Left colon (tissue), 2 donors: Measurements from ENCODE around the gene RPL34. TPM values are rescaled to one million over a fixed set of nuclear protein-coding genes. Genes with fewer than 3 reads are reported as not detected.

Experiments used
- ATAC-seq: fragments of 200-7000 bp; cut with Tn5 transposase; one replicate; pipeline ENCODE4 v1.9.1; 2020; ENCODE audit warnings: mild to moderate bottlenecking, moderate library complexity
- DNase-seq, 2 donors: peaks; one replicate each; pipeline ENCODE4 v3.0.0-alpha.2; 2020
- intact Hi-C, 2 donors: fragments of 100-400 bp; cut with DNase I in 1 of 2; cut with micrococcal nuclease in 1 of 2; formaldehyde crosslinking; loops; one replicate each; pipeline versions ENCODE4 v1.11.2 to v1.14.0; 2022; cut with DNase I, micrococcal nuclease
- total RNA-seq, 2 donors: library from RNA; stranded (reverse); fragmentation: NEBNext Ultra II Directional; extraction: Animal tissue kit (Norgen Biotek cat#: 25700); gene quantifications; one replicate each; pipeline ENCODE4 v1.2.1, GENCODE V29; 2021
- donor health status: DM: no; HTN: no; CAD: no.
- donor health status: DM: yes; HTN: yes; CAD: no.

RPL34 gene
- total RNA-seq, 2 donors from 2014 or later = 831 to 980 TPM

- ATAC-seq = peak; percentile 47
- no peak for DNase-seq
- intact Hi-C loops = no loop called here
Measured at GRCh38 chr4:108620933-108621905, 843 bp downstream of the RPL34 start.

GRCh38 chr4:108622022-108622421 is 1.6 kb downstream of the RPL34 start:
- no peak for DNase-seq
- intact Hi-C loops = no loop called here
- ATAC-seq = no peak

- intact Hi-C loops = no loop called here
- ATAC-seq (no peak), DNase-seq (no peak)
Measured at GRCh38 chr4:108622828-108623227, 2.5 kb downstream of the RPL34 start.

GRCh38 chr4:108624263-108625056 is 4.1 kb downstream of the RPL34 start:
- no peak for DNase-seq
- intact Hi-C loops = no loop called here
- ATAC-seq = no peak

GRCh38 chr4:108626056-108626455 is 5.7 kb downstream of the RPL34 start:
- DNase-seq (no peak), ATAC-seq (no peak)
- intact Hi-C loops = no loop called here

GRCh38 chr4:108628411-108628810 is 8.0 kb downstream of the RPL34 start:
- DNase-seq (no peak), ATAC-seq (no peak)
- intact Hi-C loops = no loop called here

GRCh38 chr4:108635070-108635655 is 14.8 kb downstream of the RPL34 start:
- intact Hi-C loops = no loop called here
- no peak for ATAC-seq
- no peak for DNase-seq

- DNase-seq = no peak
- intact Hi-C loops = no loop called here
- no peak for ATAC-seq
Measured at GRCh38 chr4:108636246-108636645, 15.9 kb downstream of the RPL34 start.

GRCh38 chr4:108637856-108638255 is 17.5 kb downstream of the RPL34 start:
- intact Hi-C loops = no loop called here
- no peak for ATAC-seq
- no peak for DNase-seq

- no peak for DNase-seq
- intact Hi-C loops = no loop called here
- no peak for ATAC-seq
Measured at GRCh38 chr4:108644237-108644636, 23.9 kb downstream of the RPL34 start.

GRCh38 chr4:108646706-108647105 is 26.3 kb downstream of the RPL34 start:
- ATAC-seq (no peak), DNase-seq (no peak)
- intact Hi-C loops = no loop called here

GRCh38 chr4:108649863-108650211 is 29.5 kb downstream of the RPL34 start:
- no peak for DNase-seq
- intact Hi-C loops = no loop called here
- ATAC-seq = no peak

GRCh38 chr4:108650212-108651013 is 30.0 kb downstream of the RPL34 start, which contains the start of gene OSTC:
Gene OSTC, plus strand, starts transcription at chr4:108650599. Its CDS starts 57 bp downstream, at chr4:108650656.
- intact Hi-C loops = no loop called here
- ATAC-seq = peak; percentile 94
- DNase-seq = peak; percentile 95 to 99

GRCh38 chr4:108651014-108651791 is 30.8 kb downstream of the RPL34 start:
- ATAC-seq (peak; percentile 56), DNase-seq (no peak)
- intact Hi-C loops = no loop called here

- ATAC-seq = no peak
- no peak for DNase-seq
- intact Hi-C loops = no loop called here
Measured at GRCh38 chr4:108662629-108663028, 42.3 kb downstream of the RPL34 start.

- intact Hi-C loops = no loop called here
- ATAC-seq (no peak), DNase-seq (no peak)
Measured at GRCh38 chr4:108674356-108674977, 54.1 kb downstream of the RPL34 start.
